HCT116 (cell line): Measurements from ENCODE around the gene CPN2. TPM values are rescaled to one million over a fixed set of nuclear protein-coding genes. Genes with fewer than 3 reads are reported as not detected.

ENCODE experiments used
- ATAC-seq: fragments of 200-7000 bp; cut with Tn5 transposase; 2 replicates; pipeline ENCODE4 v1.9.1; 2020; ENCODE audit warnings: mild to moderate bottlenecking, moderate library complexity
- BruUV-seq: library from RNA; stranded (reverse); fragments of 400-500 nt; replicated peaks from 2 replicates; lab custom pipeline; 2021; lab: Mats Ljungman, UMichigan
- CTCF ChIA-PET: fragments of 300-600 bp; sonication (Branson Sonifier 250); formaldehyde crosslinking; loops from one replicate; lab custom pipeline; 2021; ENCODE audit warnings: antibody characterized with exemption; lab: Charles Lee
- POLR2A ChIA-PET: fragments of 300-600, 350-600 bp; sonication (Branson Sonifier 250); formaldehyde crosslinking; loops from one replicate; lab custom pipeline; 2021; ENCODE audit warnings: antibody characterized with exemption; lab: Charles Lee
- RAD21 ChIA-PET, 2 experiments: fragments of 300-600 bp; sonication (Branson Sonifier 250); formaldehyde crosslinking; loops; one replicate each; lab custom pipeline; 2023; ENCODE audit warnings: low total read pairs in 2 of 2; ENCODE audit not compliant: uncharacterized antibody in 2 of 2, unreplicated experiment in 2 of 2, low non-redundant PET in 1 of 2; lab: Charles Lee
- DNase-seq: peaks from one replicate; pipeline ENCODE4 v3.0.0-alpha.2; 2010; ENCODE audit warnings: low read depth, low spot score
- H2AFZ ChIP-seq: fragments of 200-600 bp; shearing (Covaris generic), sonication (generic); 2 replicates; pipeline ENCODE4 v1.6.1; 2017; ENCODE audit warnings: low read depth, mixed run types, mixed read lengths, antibody characterized with exemption, low read length; ENCODE audit not compliant: poor library complexity, severe bottlenecking
- H3K27ac ChIP-seq: 2 replicates; pipeline ENCODE4 v1.5.1; 2012; ENCODE audit warnings: low read depth, low read length
- H3K27me3 ChIP-seq: fragments of 200-600 bp; sonication (generic); 2 replicates; pipeline ENCODE4 v1.6.1; 2016; ENCODE audit warnings: mixed run types, low read length, mixed read lengths; ENCODE audit not compliant: insufficient read depth
- H3K36me3 ChIP-seq, 2 experiments: fragments of 200-500 bp in 1 of 2; fragments of 200-600 bp in 1 of 2; sonication (Bioruptor generic) in 1 of 2; sonication (generic) in 1 of 2; 2 replicates each; pipeline versions ENCODE4 v1.5.1 to v1.6.1; 2014 to 2016; ENCODE audit warnings: low read length in 2 of 2, inconsistent platforms in 1 of 2, mixed read lengths in 1 of 2, mixed run types in 1 of 2; ENCODE audit not compliant: insufficient read depth in 2 of 2, control insufficient read depth in 1 of 2
- H3K4me1 ChIP-seq, 2 experiments: fragments of 200-600 bp in 1 of 2; sonication (generic) in 1 of 2; 2 replicates each; pipeline versions ENCODE4 v1.5.1 to v1.6.1; 2012 to 2017; ENCODE audit warnings: low read length in 2 of 2, inconsistent platforms in 1 of 2, mild to moderate bottlenecking in 1 of 2, mixed read lengths in 1 of 2, mixed run types in 1 of 2, moderate library complexity in 1 of 2; ENCODE audit not compliant: insufficient read depth in 2 of 2, control insufficient read depth in 1 of 2
- H3K4me2 ChIP-seq: fragments of 200-600 bp; sonication (generic); 2 replicates; pipeline ENCODE4 v1.6.1; 2017; ENCODE audit warnings: mixed run types, low read length, mixed read lengths
- H3K4me3 ChIP-seq, 2 experiments: fragments of 200-600 bp in 1 of 2; sonication (generic) in 1 of 2; replicated peaks in 1 of 2; 2 replicates each; pipeline ENCODE4 v1.5.1; 2011 to 2016; ENCODE audit warnings: low read length in 2 of 2, control low read depth in 1 of 2, low read depth in 1 of 2, mild to moderate bottlenecking in 1 of 2, mixed read lengths in 1 of 2, mixed run types in 1 of 2
- H3K79me2 ChIP-seq: fragments of 200-600 bp; sonication (generic); 2 replicates; pipeline ENCODE4 v1.6.1; 2017; ENCODE audit warnings: mild to moderate bottlenecking, mixed run types, low read length, moderate library complexity, mixed read lengths; ENCODE audit not compliant: insufficient read depth
- H3K9ac ChIP-seq: fragments of 200-600 bp; sonication (generic); 2 replicates; pipeline ENCODE4 v1.6.1; 2016; ENCODE audit warnings: low read length, mixed read lengths
- H3K9me2 ChIP-seq: fragments of 200-600 bp; sonication (generic), shearing (Covaris generic); 2 replicates; pipeline ENCODE4 v1.6.1; 2017; ENCODE audit warnings: mixed run types, mild to moderate bottlenecking, moderate library complexity; ENCODE audit not compliant: insufficient read depth
- H3K9me3 ChIP-seq, 2 experiments: fragments of 200-500 bp in 1 of 2; fragments of 200-600 bp in 1 of 2; sonication (Bioruptor generic) in 1 of 2; sonication (generic) in 1 of 2; 2 replicates each; pipeline ENCODE4 v1.6.1; 2014 to 2017; ENCODE audit warnings: low read length in 2 of 2, mixed read lengths in 2 of 2, inconsistent platforms in 1 of 2, low read depth in 1 of 2, mild to moderate bottlenecking in 1 of 2, mixed run types in 1 of 2, moderate library complexity in 1 of 2; ENCODE audit not compliant: control insufficient read depth in 1 of 2, insufficient read depth in 1 of 2
- H4K20me1 ChIP-seq: fragments of 200-600 bp; sonication (generic), shearing (Covaris generic); 2 replicates; pipeline ENCODE4 v1.6.1; 2017; ENCODE audit warnings: mixed run types, mild to moderate bottlenecking, moderate library complexity; ENCODE audit not compliant: insufficient read depth
- POLR2AphosphoS5 ChIP-seq: IDR thresholded peaks from 2 replicates; pipeline ENCODE4 v1.6.1; 2011; ENCODE audit warnings: mild to moderate bottlenecking, low read depth, low read length, moderate library complexity
- REST ChIP-seq: IDR thresholded peaks from 2 replicates; pipeline ENCODE4 v1.6.1; 2012; ENCODE audit warnings: low read depth
- SP1 ChIP-seq: IDR thresholded peaks from 2 replicates; pipeline ENCODE4 v1.6.1; 2012; ENCODE audit warnings: low read depth
- YY1 ChIP-seq: IDR thresholded peaks from 2 replicates; pipeline ENCODE4 v1.6.1; 2011; ENCODE audit warnings: low read length, low read depth, moderate library complexity, mild to moderate bottlenecking; ENCODE audit not compliant: insufficient replicate concordance; ENCODE audit errors: extremely low read depth
- intact Hi-C: fragments of 100-400 bp; cut with micrococcal nuclease; formaldehyde crosslinking; loops from 2 replicates; pipeline ENCODE4 v1.10.0; 2022
- total RNA-seq: library from RNA; stranded (reverse); gene quantifications from one replicate; pipeline ENCODE4 v1.2.1, GENCODE V29; 2021; ENCODE audit not compliant: unreplicated experiment
- TF ChIP-seq, protein P1 (sequence below), 3 experiments: fragments of 200-600 bp in 1 of 3; sonication (generic) in 1 of 3; IDR thresholded peaks in 2 of 3; conservative IDR thresholded peaks in 1 of 3; 2 replicates each; pipeline ENCODE4 v1.5.1; 2012 to 2017; ENCODE audit warnings: low read depth in 2 of 3, low read length in 2 of 3, antibody characterized with exemption in 1 of 3, borderline replicate concordance in 1 of 3, control low read depth in 1 of 3, mild to moderate bottlenecking in 1 of 3, mixed read lengths in 1 of 3, mixed run types in 1 of 3, moderate library complexity in 1 of 3; ENCODE audit not compliant: insufficient read depth in 1 of 3

The CPN2 gene
- total RNA-seq, 1 experiment from 2014 or later: not detected

DNA sequence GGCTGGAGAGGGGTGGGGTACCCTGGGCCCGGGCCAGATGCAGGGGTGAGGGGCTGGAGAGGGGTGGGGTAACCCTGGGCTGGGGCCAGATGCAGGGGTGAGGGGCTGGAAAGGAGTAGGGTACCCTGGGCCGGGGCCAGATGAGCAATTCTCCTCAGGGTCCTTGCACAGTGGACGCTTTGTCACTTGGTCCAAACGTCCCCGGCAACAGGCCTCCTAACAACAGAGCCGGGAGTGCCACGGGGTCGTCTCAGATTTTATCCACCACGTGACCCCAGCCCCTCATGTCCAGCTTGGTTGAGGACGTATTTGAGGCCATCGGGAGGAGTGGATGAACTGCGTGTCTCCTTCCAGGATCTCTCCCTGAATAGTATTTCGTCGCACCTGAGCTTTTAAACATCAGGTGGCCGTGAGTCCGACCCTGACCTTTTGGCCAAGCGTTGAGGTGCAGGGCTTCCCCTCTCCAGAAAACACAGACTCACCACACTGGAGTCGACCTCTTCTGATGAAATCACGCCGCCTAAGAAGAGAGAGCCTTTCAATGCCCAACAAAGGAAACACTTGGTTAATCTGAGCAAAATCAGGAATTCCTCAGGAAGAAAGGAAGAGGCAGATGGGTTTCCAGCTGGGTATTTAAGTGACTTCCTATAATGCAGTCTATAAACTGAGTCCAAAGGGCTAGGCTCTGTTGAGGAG, 31.2 kb upstream of the CPN2 start:
- H3K36me3 ChIP-seq: no peaks in the 10 kb centered on the region
- no peak overlapping the region for H3K9ac ChIP-seq
- intact Hi-C loops: no loop called here
- H3K4me2 ChIP-seq: no peak overlapping the region
- no peaks in the 10 kb centered on the region for H4K20me1 ChIP-seq
- no peak for ATAC-seq
- ChIA-PET RAD21 (no interaction called here), CTCF (interaction anchor here (0.6 kb wide), 1 partner anchor 33 kb away, joined by 4 read pairs; no protein-coding TSS in a partner anchor)
- no peak overlapping the region for H2AFZ ChIP-seq
- peaks cover 0 to 6% of the 10 kb centered on the region in 2 experiments; a peak in 1 of 4 replicates for H3K4me1 ChIP-seq
- no peaks in the 10 kb centered on the region for H3K79me2 ChIP-seq
- no peaks in the 10 kb centered on the region for H3K9me2 ChIP-seq
- no peaks in the 10 kb centered on the region for H3K27me3 ChIP-seq
- BruUV-seq: no TSS peak
- TF ChIP-seq YY1 (no peak), REST (no peak), SP1 (no peak), POLR2AphosphoS5 (no peak)
- TF ChIP-seq, protein P1, sequence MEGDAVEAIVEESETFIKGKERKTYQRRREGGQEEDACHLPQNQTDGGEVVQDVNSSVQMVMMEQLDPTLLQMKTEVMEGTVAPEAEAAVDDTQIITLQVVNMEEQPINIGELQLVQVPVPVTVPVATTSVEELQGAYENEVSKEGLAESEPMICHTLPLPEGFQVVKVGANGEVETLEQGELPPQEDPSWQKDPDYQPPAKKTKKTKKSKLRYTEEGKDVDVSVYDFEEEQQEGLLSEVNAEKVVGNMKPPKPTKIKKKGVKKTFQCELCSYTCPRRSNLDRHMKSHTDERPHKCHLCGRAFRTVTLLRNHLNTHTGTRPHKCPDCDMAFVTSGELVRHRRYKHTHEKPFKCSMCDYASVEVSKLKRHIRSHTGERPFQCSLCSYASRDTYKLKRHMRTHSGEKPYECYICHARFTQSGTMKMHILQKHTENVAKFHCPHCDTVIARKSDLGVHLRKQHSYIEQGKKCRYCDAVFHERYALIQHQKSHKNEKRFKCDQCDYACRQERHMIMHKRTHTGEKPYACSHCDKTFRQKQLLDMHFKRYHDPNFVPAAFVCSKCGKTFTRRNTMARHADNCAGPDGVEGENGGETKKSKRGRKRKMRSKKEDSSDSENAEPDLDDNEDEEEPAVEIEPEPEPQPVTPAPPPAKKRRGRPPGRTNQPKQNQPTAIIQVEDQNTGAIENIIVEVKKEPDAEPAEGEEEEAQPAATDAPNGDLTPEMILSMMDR (IDR thresholded peaks at IDR 0.05 in 2 of 3, conservative IDR thresholded peaks at IDR 0.05 in 1 of 3; ENCODE audit: borderline replicate concordance in 1 of 3, insufficient read depth in 1 of 3, low read depth in 2 of 3, low read length in 2 of 3): no peak
- TF ChIP-seq, all 23 proteins: peak for 0
- Histone ChIP-seq H3K9me3 (no peaks in the 10 kb centered on the region), H3K27ac (no peak overlapping the region), H3K4me3 (no peak overlapping the region)
- POLR2A ChIA-PET: no interaction called here
- no peak for DNase-seq
